H1 (cell line): ENCODE results near the gene NMT1. TPM values are rescaled to one million over a fixed set of nuclear protein-coding genes. Genes with fewer than 3 reads are reported as not detected.
A peak's percentile ranks its signal among the peaks of the same experiment; 100 is the strongest.

ENCODE experiments used
- CTCF ChIA-PET: fragments of 300-600 bp; sonication (Branson Sonifier 250); formaldehyde crosslinking; loops from one replicate; lab custom pipeline; 2021; ENCODE audit not compliant: partially characterized antibody; lab: Charles Lee
- POLR2A ChIA-PET: fragments of 300-600 bp; sonication (Branson Sonifier 250); formaldehyde crosslinking; loops from one replicate; lab custom pipeline; 2021; ENCODE audit warnings: inconsistent platforms; ENCODE audit not compliant: partially characterized antibody; lab: Charles Lee
- DNase-seq, 2 experiments: peaks; one replicate each; pipeline versions ENCODE4 v3.0.0 to v3.0.0-alpha.2; 2010 to 2022; ENCODE audit warnings: low spot score in 2 of 2, low read depth in 1 of 2, mixed read lengths in 1 of 2
- FAIRE-seq: peaks from 2 replicates; lab custom pipeline; 2011; peaks lifted over from hg19 to GRCh38; lab: Jason Lieb, UNC
- H2AFZ ChIP-seq: 2 replicates; pipeline ENCODE4 v1.8.1; 2012; ENCODE audit warnings: low read length, inconsistent platforms
- H2AK5ac ChIP-seq: 2 replicates; pipeline ENCODE4 v1.6.1; 2013; ENCODE audit warnings: low read depth, low read length
- H2BK120ac ChIP-seq: replicated peaks from 2 replicates; pipeline ENCODE3; 2013; ENCODE audit warnings: low read depth, low read length, inconsistent platforms
- H2BK12ac ChIP-seq: 2 replicates; pipeline ENCODE4 v1.6.1; 2013; ENCODE audit warnings: low read depth, low read length
- H2BK15ac ChIP-seq: 2 replicates; pipeline ENCODE4 v1.6.1; 2013; ENCODE audit warnings: low read length
- H2BK20ac ChIP-seq: 2 replicates; pipeline ENCODE4 v1.6.1; 2013; ENCODE audit warnings: low read length
- H2BK5ac ChIP-seq: 2 replicates; pipeline ENCODE4 v1.6.1; 2013; ENCODE audit warnings: low read depth, low read length
- H3K14ac ChIP-seq: 2 replicates; pipeline ENCODE4 v1.6.1; 2013; ENCODE audit warnings: inconsistent platforms; ENCODE audit not compliant: insufficient read length
- H3K18ac ChIP-seq: 2 replicates; pipeline ENCODE4 v1.6.1; 2013; ENCODE audit warnings: low read length; ENCODE audit errors: extremely low read depth
- H3K23ac ChIP-seq: 2 replicates; pipeline ENCODE4 v1.6.1; 2013; ENCODE audit warnings: inconsistent platforms; ENCODE audit not compliant: insufficient read length
- H3K23me2 ChIP-seq: 2 replicates; pipeline ENCODE4 v1.6.1; 2013; ENCODE audit warnings: low read depth, low read length
- H3K27ac ChIP-seq: 2 replicates; pipeline ENCODE4 v1.6.1; 2011; ENCODE audit warnings: low read depth, low read length, inconsistent platforms
- H3K27me3 ChIP-seq, 4 experiments: replicated peaks in 1 of 4; 1 replicate in 1 of 4; 2 replicates in 3 of 4; pipeline versions ENCODE4 v1.6.1 to v1.8.1; 2011 to 2013; ENCODE audit warnings: low read length in 3 of 4, mild to moderate bottlenecking in 3 of 4, inconsistent platforms in 2 of 4, mixed read lengths in 2 of 4, moderate library complexity in 1 of 4; ENCODE audit not compliant: control insufficient read depth in 3 of 4, insufficient read depth in 3 of 4; ENCODE audit errors: extremely low read depth in 1 of 4
- H3K36me3 ChIP-seq, 4 experiments: 2 replicates each; pipeline versions ENCODE4 v1.6.1 to v1.8.1; 2011 to 2013; ENCODE audit warnings: mild to moderate bottlenecking in 4 of 4, low read length in 3 of 4, moderate library complexity in 2 of 4, control low read depth in 1 of 4, inconsistent platforms in 1 of 4; ENCODE audit not compliant: insufficient read depth in 4 of 4, control insufficient read depth in 2 of 4
- H3K4ac ChIP-seq: replicated peaks from 2 replicates; pipeline ENCODE3; 2013; ENCODE audit warnings: low read length, low read depth, mixed read lengths, inconsistent platforms; ENCODE audit not compliant: insufficient read length
- H3K4me1 ChIP-seq, 4 experiments: replicated peaks in 1 of 4; 1 replicate in 1 of 4; 2 replicates in 3 of 4; pipeline versions ENCODE4 v1.6.1 to v1.8.1; 2011 to 2013; ENCODE audit warnings: low read length in 3 of 4, inconsistent platforms in 2 of 4, mixed read lengths in 1 of 4; ENCODE audit not compliant: insufficient read depth in 4 of 4, control insufficient read depth in 3 of 4
- H3K4me2 ChIP-seq, 2 experiments: 2 replicates each; pipeline versions ENCODE4 v1.6.1 to v1.8.1; 2011 to 2013; ENCODE audit warnings: low read depth in 2 of 2, low read length in 2 of 2, control low read depth in 1 of 2, inconsistent platforms in 1 of 2, mild to moderate bottlenecking in 1 of 2; ENCODE audit not compliant: insufficient read depth in 1 of 2
- H3K4me3 ChIP-seq, 4 experiments: fragments of 200-600, 300-600 bp in 1 of 4; sonication (generic), shearing (Covaris generic), sonication (Bioruptor Twin) in 1 of 4; 2 replicates each; pipeline versions ENCODE4 v1.5.1 to v1.8.1; 2011 to 2016; ENCODE audit warnings: low read length in 4 of 4, low read depth in 3 of 4, control low read depth in 2 of 4, inconsistent platforms in 2 of 4, mild to moderate bottlenecking in 2 of 4, mixed read lengths in 1 of 4, moderate library complexity in 1 of 4; ENCODE audit not compliant: insufficient read depth in 2 of 4; ENCODE audit errors: extremely low read depth in 1 of 4
- H3K56ac ChIP-seq: replicated peaks from 2 replicates; pipeline ENCODE3; 2013; ENCODE audit warnings: low read depth, mild to moderate bottlenecking, mixed read lengths, low read length, inconsistent platforms; ENCODE audit not compliant: insufficient read length
- H3K79me1 ChIP-seq: 2 replicates; pipeline ENCODE4 v1.6.1; 2013; ENCODE audit warnings: low read depth, low read length, control low read depth
- H3K79me2 ChIP-seq, 2 experiments: 2 replicates each; pipeline versions ENCODE4 v1.6.1 to v1.8.1; 2012 to 2013; ENCODE audit warnings: low read length in 2 of 2, mild to moderate bottlenecking in 2 of 2, inconsistent platforms in 1 of 2; ENCODE audit not compliant: insufficient read depth in 2 of 2, control insufficient read depth in 1 of 2
- H3K9ac ChIP-seq, 4 experiments: replicated peaks in 1 of 4; 1 replicate in 1 of 4; 2 replicates in 3 of 4; pipeline versions ENCODE4 v1.6.1 to v1.8.1; 2011 to 2013; ENCODE audit warnings: low read depth in 3 of 4, low read length in 3 of 4, control low read depth in 2 of 4, mild to moderate bottlenecking in 2 of 4, moderate library complexity in 2 of 4, inconsistent platforms in 1 of 4; ENCODE audit errors: extremely low read depth in 1 of 4
- H3K9me3 ChIP-seq, 2 experiments: 2 replicates each; pipeline versions ENCODE4 v1.6.1 to v1.8.1; 2012 to 2013; ENCODE audit warnings: mild to moderate bottlenecking in 2 of 2, moderate library complexity in 2 of 2, control low read depth in 1 of 2, inconsistent platforms in 1 of 2, low read depth in 1 of 2, low read length in 1 of 2, mixed read lengths in 1 of 2; ENCODE audit not compliant: insufficient read depth in 2 of 2
- H4K20me1 ChIP-seq, 2 experiments: replicated peaks in 1 of 2; 2 replicates each; pipeline versions ENCODE3 to v1.8.1; 2011 to 2013; ENCODE audit warnings: inconsistent platforms in 2 of 2, low read length in 2 of 2, mild to moderate bottlenecking in 1 of 2; ENCODE audit not compliant: insufficient read depth in 2 of 2, control insufficient read depth in 1 of 2
- H4K5ac ChIP-seq: 2 replicates; pipeline ENCODE4 v1.6.1; 2013; ENCODE audit warnings: low read length, low read depth, mixed read lengths, inconsistent platforms; ENCODE audit not compliant: insufficient read length
- H4K8ac ChIP-seq: 2 replicates; pipeline ENCODE4 v1.8.0; 2013; ENCODE audit warnings: mild to moderate bottlenecking, moderate library complexity, low read length, inconsistent platforms; ENCODE audit not compliant: insufficient read depth; ENCODE audit errors: extremely low read depth
- H4K91ac ChIP-seq: replicated peaks from 2 replicates; pipeline ENCODE3; 2013; ENCODE audit warnings: low read length, mixed read lengths, inconsistent platforms; ENCODE audit not compliant: insufficient read length
- BCL11A ChIP-seq, 2 experiments: IDR thresholded peaks; one replicate each; pipeline ENCODE4 v1.6.1; 2011; ENCODE audit warnings: low read depth in 2 of 2, low read length in 2 of 2, mild to moderate bottlenecking in 2 of 2
- CEBPB ChIP-seq: IDR thresholded peaks from 2 replicates; pipeline ENCODE4 v1.6.1; 2012; ENCODE audit warnings: low read depth, low read length
- KDM4A ChIP-seq: IDR thresholded peaks from one replicate; pipeline ENCODE4 v1.7.1; 2012; ENCODE audit warnings: low read depth, mild to moderate bottlenecking, moderate library complexity, low read length, inconsistent platforms; ENCODE audit not compliant: severe bottlenecking
- PHF8 ChIP-seq: fragments of 200-600 bp; sonication (generic); conservative IDR thresholded peaks from 2 replicates; pipeline ENCODE4 v1.7.1; 2012; ENCODE audit warnings: low read depth, mild to moderate bottlenecking, inconsistent platforms, low read length, moderate library complexity
- POLR2A ChIP-seq, 2 experiments: IDR thresholded peaks; 1 replicate in 1 of 2; 2 replicates in 1 of 2; pipeline ENCODE4 v1.6.1; 2011; ENCODE audit warnings: low read depth in 2 of 2, low read length in 2 of 2, mild to moderate bottlenecking in 2 of 2; ENCODE audit errors: control extremely low read depth in 1 of 2
- RXRA ChIP-seq: IDR thresholded peaks from 2 replicates; pipeline ENCODE4 v1.6.1; 2011; ENCODE audit warnings: low read depth, mild to moderate bottlenecking, low read length, moderate library complexity; ENCODE audit not compliant: insufficient read depth
- SAP30 ChIP-seq: fragments of 300-600 bp; sonication (generic); IDR thresholded peaks from 2 replicates; pipeline ENCODE4 v1.7.1; 2012; ENCODE audit warnings: low read length, moderate library complexity, mild to moderate bottlenecking, inconsistent platforms; ENCODE audit not compliant: insufficient read depth, insufficient replicate concordance
- SP1 ChIP-seq: IDR thresholded peaks from 2 replicates; pipeline ENCODE4 v1.6.1; 2011; ENCODE audit warnings: low read depth, low read length
- WGBS, 2 experiments: shearing (Covaris generic) in 1 of 2; methylation state at CpG; one replicate each; pipeline versions ENCODE4 v1.1.6 to v1.1.7; 2013 to 2015; ENCODE audit warnings: low lambda C conversion rate in 2 of 2, mixed read lengths in 2 of 2, inconsistent platforms in 1 of 2, low coverage in 1 of 2, missing lambda C conversion rate in 1 of 2; ENCODE audit not compliant: insufficient replicate concordance in 2 of 2, insufficient coverage in 1 of 2, insufficient read length in 1 of 2; ENCODE audit errors: extremely low coverage in 1 of 2, missing lambda C conversion rate in 1 of 2; 5-methylcytosine and 5-hydroxymethylcytosine counted together
- polyA plus RNA-seq, 7 experiments: library from polyadenylated mRNA; depleted of rRNA in 3 of 7; stranded (reverse) in 5 of 7; unstranded in 2 of 7; fragments of >200 nt in 5 of 7; fragments of 200-250 nt in 2 of 7; gene quantifications; 1 replicate in 5 of 7; 2 replicates in 1 of 7; 4 replicates in 1 of 7; pipeline versions ENCODE4 v1.2.1 to v1.2.3, GENCODE V29; 2011 to 2013; ENCODE audit warnings: missing spikeins in 2 of 7, mixed read lengths in 2 of 7
- total RNA-seq: library from RNA; stranded (reverse); fragmentation: NEBNext Ultra II Directional; extraction: Animal tissue kit (Norgen Biotek cat#: 25700); gene quantifications from 2 replicates; pipeline ENCODE4 v1.2.1, GENCODE V29; 2021
- TF ChIP-seq, protein P1 (sequence below): IDR thresholded peaks from 2 replicates; pipeline ENCODE4 v1.6.1; 2012; ENCODE audit warnings: inconsistent platforms
- TF ChIP-seq, protein P2 (sequence below): IDR thresholded peaks from 2 replicates; pipeline ENCODE4 v1.6.1; 2012; ENCODE audit warnings: low read length, inconsistent platforms
- TF ChIP-seq, protein P3 (sequence below): IDR thresholded peaks from 2 replicates; pipeline ENCODE4 v1.6.1; 2012; ENCODE audit warnings: inconsistent platforms

The NMT1 gene
- total and polyA plus RNA-seq, 2 of the 8 experiments (the other 6 are each of a cell fraction or from before 2014, with no cell fraction given) = 42.9 to 149 TPM

DNA sequence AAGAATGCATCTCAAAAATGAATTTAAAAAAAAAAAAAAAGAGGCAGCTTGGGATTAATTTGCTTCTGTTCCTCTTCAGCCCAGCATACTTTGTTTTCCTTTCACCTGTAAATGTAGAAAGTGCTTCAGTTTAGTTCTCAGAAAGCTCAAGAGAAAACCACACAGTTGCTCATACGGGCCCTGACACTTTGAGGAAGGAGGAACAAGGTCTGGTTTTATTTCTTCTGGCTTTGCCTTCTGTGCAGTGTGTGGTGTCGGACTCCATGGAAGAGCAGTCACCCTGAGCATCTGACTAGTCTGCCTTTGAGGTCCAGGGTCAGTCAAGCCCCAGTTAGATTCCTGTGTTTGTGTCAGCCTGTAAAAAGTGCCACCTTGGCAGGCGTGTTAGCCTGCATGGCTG lies 27.6 kb downstream of the NMT1 start:
- Histone ChIP-seq H4K8ac (peak overlapping the region; percentile 84; the same call in 1 of the 2 replicates), H3K4me2 (no peak overlapping the region), H3K79me1 (no peaks in the 10 kb centered on the region; the same call in 1 of the 2 replicates), H2BK12ac (no peak overlapping the region), H3K23ac (no peak overlapping the region), H3K18ac (no peak overlapping the region), H3K36me3 (peaks cover 20 to 68% (median 50%) of the 10 kb centered on the region in 4 experiments), H3K4me1 (peaks cover 0 to 7% (median 0%) of the 10 kb centered on the region in 4 experiments; a peak in 3 of 7 replicates), H3K27me3 (no peaks in the 10 kb centered on the region), H2AFZ (no peak overlapping the region), H4K91ac (no peak overlapping the region), H4K20me1 (peaks cover 0 to 15% of the 10 kb centered on the region in 2 experiments), H3K56ac (no peak overlapping the region), H4K5ac (no peak overlapping the region), H2BK20ac (no peak overlapping the region), H2BK120ac (no peak overlapping the region), H3K4me3 (no peak overlapping the region), H2BK5ac (no peak overlapping the region), H3K9me3 (no peaks in the 10 kb centered on the region), H2AK5ac (no peak overlapping the region), H2BK15ac (no peak overlapping the region), H3K4ac (no peak overlapping the region), H3K14ac (no peak overlapping the region), H3K9ac (no peak overlapping the region), H3K79me2 (no peaks in the 10 kb centered on the region), H3K27ac (no peak overlapping the region), H3K23me2 (no peaks in the 10 kb centered on the region; the same call in 1 of the 2 replicates)
- 95% methylated on average over 3 of the region's 3 CpGs; no CpG with 5 or more reads in 1 of the 2 experiments for WGBS, 2 experiments
- CTCF ChIA-PET = interaction anchor here (0.6 to 3.7 kb wide), 5 partner anchors 8 to 396 kb away, joined by 3 to 19 read pairs (median 5); no protein-coding TSS in a partner anchor
- POLR2A ChIA-PET = interaction anchor here (2.0 kb wide), 1 partner anchor 60 kb away, joined by 8 read pairs; the partner anchor contains the start of gene HEXIM1
- no peak for FAIRE-seq
- DNase-seq = no peak
- TF ChIP-seq, protein P1, sequence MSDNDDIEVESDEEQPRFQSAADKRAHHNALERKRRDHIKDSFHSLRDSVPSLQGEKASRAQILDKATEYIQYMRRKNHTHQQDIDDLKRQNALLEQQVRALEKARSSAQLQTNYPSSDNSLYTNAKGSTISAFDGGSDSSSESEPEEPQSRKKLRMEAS = no peak
- TF ChIP-seq, protein P2, sequence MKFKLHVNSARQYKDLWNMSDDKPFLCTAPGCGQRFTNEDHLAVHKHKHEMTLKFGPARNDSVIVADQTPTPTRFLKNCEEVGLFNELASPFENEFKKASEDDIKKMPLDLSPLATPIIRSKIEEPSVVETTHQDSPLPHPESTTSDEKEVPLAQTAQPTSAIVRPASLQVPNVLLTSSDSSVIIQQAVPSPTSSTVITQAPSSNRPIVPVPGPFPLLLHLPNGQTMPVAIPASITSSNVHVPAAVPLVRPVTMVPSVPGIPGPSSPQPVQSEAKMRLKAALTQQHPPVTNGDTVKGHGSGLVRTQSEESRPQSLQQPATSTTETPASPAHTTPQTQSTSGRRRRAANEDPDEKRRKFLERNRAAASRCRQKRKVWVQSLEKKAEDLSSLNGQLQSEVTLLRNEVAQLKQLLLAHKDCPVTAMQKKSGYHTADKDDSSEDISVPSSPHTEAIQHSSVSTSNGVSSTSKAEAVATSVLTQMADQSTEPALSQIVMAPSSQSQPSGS = no peak
- TF ChIP-seq PHF8 (no peak), SAP30 (no peak), POLR2A (IDR thresholded peaks at IDR 0.05; ENCODE audit: control extremely low read depth in 1 of 2, low read depth in 2 of 2, low read length in 2 of 2) (no peak), RXRA (no peak), SP1 (no peak), KDM4A (no peak), CEBPB (no peak), BCL11A (IDR thresholded peaks at IDR 0.05; ENCODE audit: low read depth in 2 of 2, low read length in 2 of 2) (no peak)
- TF ChIP-seq, protein P3, sequence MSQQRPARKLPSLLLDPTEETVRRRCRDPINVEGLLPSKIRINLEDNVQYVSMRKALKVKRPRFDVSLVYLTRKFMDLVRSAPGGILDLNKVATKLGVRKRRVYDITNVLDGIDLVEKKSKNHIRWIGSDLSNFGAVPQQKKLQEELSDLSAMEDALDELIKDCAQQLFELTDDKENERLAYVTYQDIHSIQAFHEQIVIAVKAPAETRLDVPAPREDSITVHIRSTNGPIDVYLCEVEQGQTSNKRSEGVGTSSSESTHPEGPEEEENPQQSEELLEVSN = no peak
